BJ (cell line): ENCODE results near the gene FANCG. TPM values are rescaled to one million over a fixed set of nuclear protein-coding genes. Genes with fewer than 3 reads are reported as not detected.

Experiments used
- CTCF ChIA-PET: fragments of 350-600 bp; formaldehyde crosslinking; extraction: SDS; loops from one replicate; lab custom pipeline; 2021; ENCODE audit warnings: antibody characterized with exemption, inconsistent platforms; lab: Yijun Ruan, JAX
- POLR2A ChIA-PET: fragments of 300-600 bp; sonication (Branson Sonifier 250); formaldehyde crosslinking; extraction: SDS; loops from one replicate; lab custom pipeline; 2021; ENCODE audit warnings: antibody characterized with exemption; lab: Charles Lee
- DNase-seq: peaks from one replicate; pipeline ENCODE4 v3.0.0-alpha.2; 2011; ENCODE audit warnings: low read depth
- H3K27me3 ChIP-seq: 2 replicates; pipeline ENCODE4 v1.6.0; 2011; ENCODE audit warnings: low read length; ENCODE audit not compliant: control insufficient read depth, insufficient read depth
- H3K36me3 ChIP-seq: 2 replicates; pipeline ENCODE4 v1.5.1; 2011; ENCODE audit warnings: low read length; ENCODE audit not compliant: control insufficient read depth, insufficient read depth
- H3K4me3 ChIP-seq: 2 replicates; pipeline ENCODE4 v1.5.1; 2011; ENCODE audit warnings: low read depth, mild to moderate bottlenecking, control low read depth, low read length
- polyA plus RNA-seq: library from polyadenylated mRNA; depleted of rRNA; stranded (reverse); fragments of >200 nt; gene quantifications from 2 replicates; pipeline ENCODE4 v1.2.3, GENCODE V29; 2011
- TF ChIP-seq, protein P1 (sequence below): IDR thresholded peaks from 2 replicates; pipeline ENCODE4 v1.5.1; 2011; ENCODE audit warnings: low read depth, mild to moderate bottlenecking, control low read depth, inconsistent platforms, low read length, moderate library complexity; ENCODE audit not compliant: insufficient read depth

FANCG gene
- polyA plus RNA-seq, 1 experiment: 13.6 TPM

DNA sequence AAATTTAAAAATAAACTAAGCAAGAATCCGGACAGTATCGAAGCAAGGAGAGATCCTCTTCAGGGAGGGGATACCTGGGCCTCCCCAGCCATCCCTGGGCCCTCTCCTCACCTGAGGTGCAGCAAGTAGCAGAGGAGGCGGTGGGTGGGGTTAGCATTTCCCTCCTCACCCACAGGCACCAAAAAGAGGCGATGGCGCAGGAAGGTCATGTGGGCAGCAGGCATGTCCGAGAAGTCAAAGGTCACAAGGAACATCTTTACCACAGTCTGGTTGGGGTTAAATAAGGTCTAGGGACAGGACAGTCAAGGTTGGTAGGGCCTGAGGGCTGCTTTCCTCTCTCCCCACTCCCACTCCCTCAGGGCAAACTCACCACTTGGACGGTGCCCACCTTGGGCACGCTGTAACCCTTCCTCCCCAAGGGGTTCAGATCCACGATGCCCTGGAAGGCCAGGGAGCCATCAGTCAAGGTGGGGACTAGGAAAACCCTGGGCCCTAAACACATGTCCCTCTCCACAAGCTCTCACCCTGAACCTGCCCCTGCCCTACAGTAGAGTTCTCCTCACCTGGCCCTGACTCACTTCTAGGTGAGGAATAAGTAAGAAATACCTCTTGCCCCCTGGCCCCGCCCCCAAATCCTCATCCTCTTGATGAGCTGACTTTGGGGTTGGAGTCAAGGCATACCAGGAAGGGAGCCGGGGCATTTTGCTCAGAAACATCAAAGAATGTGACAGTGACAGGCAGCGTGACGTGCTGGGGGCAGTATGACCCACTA lies 26.0 kb upstream of the FANCG start:
- no peak for DNase-seq
- ChIA-PET CTCF (interaction anchor here (1.1 kb wide), 1 partner anchor 9 kb away, joined by 4 read pairs; no protein-coding TSS in a partner anchor), POLR2A (no interaction called here)
- no peaks in the 10 kb centered on the region for H3K27me3 ChIP-seq
- H3K4me3 ChIP-seq: no peak overlapping the region
- peaks cover 37% of the 10 kb centered on the region for H3K36me3 ChIP-seq
- TF ChIP-seq, protein P1, sequence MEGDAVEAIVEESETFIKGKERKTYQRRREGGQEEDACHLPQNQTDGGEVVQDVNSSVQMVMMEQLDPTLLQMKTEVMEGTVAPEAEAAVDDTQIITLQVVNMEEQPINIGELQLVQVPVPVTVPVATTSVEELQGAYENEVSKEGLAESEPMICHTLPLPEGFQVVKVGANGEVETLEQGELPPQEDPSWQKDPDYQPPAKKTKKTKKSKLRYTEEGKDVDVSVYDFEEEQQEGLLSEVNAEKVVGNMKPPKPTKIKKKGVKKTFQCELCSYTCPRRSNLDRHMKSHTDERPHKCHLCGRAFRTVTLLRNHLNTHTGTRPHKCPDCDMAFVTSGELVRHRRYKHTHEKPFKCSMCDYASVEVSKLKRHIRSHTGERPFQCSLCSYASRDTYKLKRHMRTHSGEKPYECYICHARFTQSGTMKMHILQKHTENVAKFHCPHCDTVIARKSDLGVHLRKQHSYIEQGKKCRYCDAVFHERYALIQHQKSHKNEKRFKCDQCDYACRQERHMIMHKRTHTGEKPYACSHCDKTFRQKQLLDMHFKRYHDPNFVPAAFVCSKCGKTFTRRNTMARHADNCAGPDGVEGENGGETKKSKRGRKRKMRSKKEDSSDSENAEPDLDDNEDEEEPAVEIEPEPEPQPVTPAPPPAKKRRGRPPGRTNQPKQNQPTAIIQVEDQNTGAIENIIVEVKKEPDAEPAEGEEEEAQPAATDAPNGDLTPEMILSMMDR: no peak

DNA sequence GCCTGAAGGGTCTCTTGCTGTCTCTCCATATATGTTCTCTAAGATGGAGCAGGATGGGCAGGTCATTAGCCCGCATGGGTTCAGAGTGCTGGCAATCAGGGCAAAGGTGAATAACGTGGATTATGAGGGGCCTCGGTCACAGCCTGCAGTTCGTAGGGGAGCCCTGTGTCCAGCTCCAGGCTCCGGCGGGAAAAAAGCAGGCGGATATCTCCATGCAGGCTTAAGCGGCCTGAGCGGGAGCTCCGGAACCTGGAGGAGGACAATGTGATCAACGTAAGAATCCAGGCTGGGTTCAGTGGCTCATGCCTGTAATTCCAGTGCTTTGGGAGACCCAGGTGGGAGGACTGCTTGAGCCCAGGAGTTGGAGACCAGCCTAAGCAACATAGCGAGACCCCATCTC lies 25.4 kb upstream of the FANCG start:
- TF ChIP-seq, protein P1: no peak
- POLR2A ChIA-PET: no interaction called here
- no peak for DNase-seq
- Histone ChIP-seq H3K4me3 (no peak overlapping the region), H3K27me3 (no peaks in the 10 kb centered on the region), H3K36me3 (peaks cover 42% of the 10 kb centered on the region)
- CTCF ChIA-PET: interaction anchor here (1.1 kb wide), 1 partner anchor 9 kb away, joined by 4 read pairs; no protein-coding TSS in a partner anchor

DNA sequence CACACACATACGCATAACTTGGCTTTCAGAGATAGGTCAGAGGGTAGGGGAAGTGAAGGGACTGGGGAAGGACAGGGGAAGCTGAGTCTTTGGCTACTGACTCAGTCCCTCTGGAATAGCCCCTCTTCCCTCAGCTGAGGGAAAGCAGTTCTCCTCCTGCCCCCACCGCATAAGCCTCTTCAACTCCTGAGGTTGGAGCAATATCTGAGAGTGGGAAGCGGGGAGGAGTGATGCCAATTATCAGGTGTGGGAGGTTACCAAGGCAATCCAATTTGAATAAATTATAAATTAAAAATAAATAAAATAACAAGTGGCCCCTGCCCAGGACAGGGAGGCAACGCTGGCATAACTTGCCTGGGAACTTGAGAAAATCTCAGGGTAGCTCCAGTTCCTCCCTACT lies 24.8 kb upstream of the FANCG start:
- Histone ChIP-seq H3K27me3 (no peaks in the 10 kb centered on the region), H3K4me3 (no peak overlapping the region), H3K36me3 (peaks cover 46% of the 10 kb centered on the region)
- ChIA-PET CTCF (interaction anchor here (1.0 to 1.1 kb wide), 2 partner anchors 10 to 372 kb away, joined by 4 read pairs; no protein-coding TSS in a partner anchor), POLR2A (no interaction called here)
- TF ChIP-seq, protein P1: no peak
- no peak for DNase-seq

DNA sequence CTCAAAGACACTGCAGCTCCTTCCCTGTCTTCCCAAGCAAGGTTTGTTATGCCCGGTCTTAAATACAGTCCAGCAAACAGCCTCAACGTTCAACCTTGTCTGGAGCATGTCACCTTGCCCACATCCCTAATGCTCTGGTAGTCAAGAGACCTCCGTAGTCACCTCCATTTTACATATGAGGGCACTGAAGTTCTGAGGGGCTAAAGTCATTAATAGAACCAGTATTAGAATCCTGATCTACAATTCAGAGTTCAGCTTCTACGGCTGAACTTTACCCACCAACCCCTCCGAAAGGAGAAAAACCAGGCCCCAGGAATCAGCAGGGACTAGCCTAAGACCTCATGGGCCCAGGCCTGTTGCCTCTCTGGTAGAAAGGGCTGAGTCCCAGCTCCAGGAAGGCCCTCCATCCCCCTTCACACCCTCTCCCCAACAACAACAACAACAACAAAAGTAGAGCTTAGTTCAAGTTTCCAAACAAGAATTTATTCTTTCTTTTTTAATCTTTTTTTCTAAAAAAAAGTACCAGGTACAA lies 24.0 kb upstream of the FANCG start:
- TF ChIP-seq, protein P1: no peak
- POLR2A ChIA-PET: no interaction called here
- H3K4me3 ChIP-seq: peak overlapping the region; percentile 70
- CTCF ChIA-PET: interaction anchor here (0.9 to 3.2 kb wide), 4 partner anchors 10 to 373 kb away, joined by 3 to 10 read pairs (median 4); partner anchors contain the start of gene VCP
- no peaks in the 10 kb centered on the region for H3K27me3 ChIP-seq
- H3K36me3 ChIP-seq: peaks cover 46% of the 10 kb centered on the region
- no peak for DNase-seq
